Stimulated activated CD4-positive, alpha-beta T cell treated with anti-CD3 and anti-CD28 coated beads, Interleukin-1b, Interleukin-23, amount 100 ng/mL, for 48 hours (primary cell): Measurements from ENCODE around the gene NRXN3.

Experiments used
- DNase-seq: peaks from one replicate; pipeline ENCODE4 v3.0.0-alpha.2; 2020

NRXN3 gene

GRCh38 chr14:79037593-79037992 is 867.4 kb downstream of the NRXN3 start:
- no peak for DNase-seq

GRCh38 chr14:79040790-79041189 is 870.6 kb downstream of the NRXN3 start:
- no peak for DNase-seq

- DNase-seq = no peak
These were observed 873.2 kb downstream of the NRXN3 start for GRCh38 chr14:79043194-79043889.

- no peak for DNase-seq
These were observed 874.9 kb downstream of the NRXN3 start for GRCh38 chr14:79044894-79045624.

GRCh38 chr14:79050787-79051727 is 880.9 kb downstream of the NRXN3 start:
- DNase-seq = no peak

GRCh38 chr14:79051742-79052141 is 881.6 kb downstream of the NRXN3 start:
- no peak for DNase-seq

- DNase-seq = no peak
These were observed 886.7 kb downstream of the NRXN3 start for GRCh38 chr14:79056879-79057278.

- no peak for DNase-seq
These were observed 887.2 kb downstream of the NRXN3 start for GRCh38 chr14:79057333-79057732.

- DNase-seq = no peak
These were observed 892.1 kb downstream of the NRXN3 start for GRCh38 chr14:79062226-79062625.

- no peak for DNase-seq
These were observed 894.0 kb downstream of the NRXN3 start for GRCh38 chr14:79064214-79064613.

- no peak for DNase-seq
These were observed 904.3 kb downstream of the NRXN3 start for GRCh38 chr14:79074510-79074909.

- DNase-seq = no peak
These were observed 906.3 kb downstream of the NRXN3 start for GRCh38 chr14:79076428-79076827.

GRCh38 chr14:79077096-79077495 is 906.9 kb downstream of the NRXN3 start:
- no peak for DNase-seq

GRCh38 chr14:79080040-79080439 is 909.9 kb downstream of the NRXN3 start:
- no peak for DNase-seq

GRCh38 chr14:79082883-79083282 is 912.7 kb downstream of the NRXN3 start:
- DNase-seq = no peak

GRCh38 chr14:79083356-79083755 is 913.2 kb downstream of the NRXN3 start:
- no peak for DNase-seq

GRCh38 chr14:79084861-79085260 is 914.7 kb downstream of the NRXN3 start:
- no peak for DNase-seq

GRCh38 chr14:79089576-79089975 is 919.4 kb downstream of the NRXN3 start:
- no peak for DNase-seq

GRCh38 chr14:79090641-79091180 is 920.5 kb downstream of the NRXN3 start:
- DNase-seq = no peak

GRCh38 chr14:79091381-79091963 is 921.3 kb downstream of the NRXN3 start:
- no peak for DNase-seq

GRCh38 chr14:79093531-79093930 is 923.4 kb downstream of the NRXN3 start:
- DNase-seq = no peak

GRCh38 chr14:79094951-79095350 is 924.8 kb downstream of the NRXN3 start:
- no peak for DNase-seq

- no peak for DNase-seq
These were observed 926.6 kb downstream of the NRXN3 start for GRCh38 chr14:79096811-79097210.
